Activated CD4-positive, alpha-beta T cell treated with anti-CD3 and anti-CD28 coated beads, Interleukin-10, Interleukin-2, amounts not matched to agents 100 ng/mL and 50 ng/mL, durations not matched to agents 16 hours and 8 hours (primary cell): ENCODE measurements around the gene MLF1.
"Not testable (repeated sequence)": the region's sequence is repeated elsewhere in the genome, so short reads cannot be mapped to it uniquely, and the experiment has no call there.

Source experiments
- DNase-seq: peaks from one replicate; pipeline ENCODE4 v3.0.0-alpha.2; 2020

The MLF1 gene, protein sequence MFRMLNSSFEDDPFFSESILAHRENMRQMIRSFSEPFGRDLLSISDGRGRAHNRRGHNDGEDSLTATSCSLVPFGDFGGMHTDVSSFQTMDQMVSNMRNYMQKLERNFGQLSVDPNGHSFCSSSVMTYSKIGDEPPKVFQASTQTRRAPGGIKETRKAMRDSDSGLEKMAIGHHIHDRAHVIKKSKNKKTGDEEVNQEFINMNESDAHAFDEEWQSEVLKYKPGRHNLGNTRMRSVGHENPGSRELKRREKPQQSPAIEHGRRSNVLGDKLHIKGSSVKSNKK

DNA sequence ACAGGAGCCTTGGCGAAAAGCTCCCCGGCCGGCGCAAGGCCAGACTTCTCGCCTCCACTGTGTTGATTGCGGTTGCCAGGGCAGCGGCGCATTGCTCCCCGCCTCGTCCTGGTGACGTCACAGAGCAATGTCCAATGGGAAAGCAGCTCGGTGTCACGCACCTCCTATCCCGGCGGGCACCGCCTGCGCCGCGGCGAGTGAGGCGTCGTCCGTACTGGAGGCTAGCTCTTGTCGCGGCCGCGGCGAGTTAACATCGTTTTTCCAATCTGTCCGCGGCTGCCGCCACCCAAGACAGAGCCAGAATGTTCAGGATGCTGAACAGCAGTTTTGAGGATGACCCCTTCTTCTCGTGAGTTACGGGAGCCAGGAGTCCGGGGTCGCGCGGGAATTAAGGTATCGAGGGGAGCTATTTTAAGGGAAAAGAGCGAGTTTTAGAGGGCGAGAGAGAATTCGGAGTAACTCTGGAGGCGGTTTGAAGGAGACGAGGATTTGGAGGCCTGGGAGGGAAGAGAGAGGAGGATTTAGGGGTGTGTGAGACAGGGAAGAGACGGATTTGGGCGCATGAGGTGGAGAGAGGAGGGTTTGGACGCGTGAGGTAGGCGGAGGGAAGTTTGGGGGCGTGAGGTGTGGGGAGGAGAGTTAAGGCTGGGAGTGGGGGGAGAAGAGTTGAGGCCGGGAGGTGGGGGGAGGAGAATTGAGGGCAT, at the start of gene MLF1:
TSS of gene MLF1 (plus strand) at position 196 of the 704 bp plus-strand sequence. CDS start at position 303, 107 bp downstream.
- DNase-seq: peak; percentile 89

DNA sequence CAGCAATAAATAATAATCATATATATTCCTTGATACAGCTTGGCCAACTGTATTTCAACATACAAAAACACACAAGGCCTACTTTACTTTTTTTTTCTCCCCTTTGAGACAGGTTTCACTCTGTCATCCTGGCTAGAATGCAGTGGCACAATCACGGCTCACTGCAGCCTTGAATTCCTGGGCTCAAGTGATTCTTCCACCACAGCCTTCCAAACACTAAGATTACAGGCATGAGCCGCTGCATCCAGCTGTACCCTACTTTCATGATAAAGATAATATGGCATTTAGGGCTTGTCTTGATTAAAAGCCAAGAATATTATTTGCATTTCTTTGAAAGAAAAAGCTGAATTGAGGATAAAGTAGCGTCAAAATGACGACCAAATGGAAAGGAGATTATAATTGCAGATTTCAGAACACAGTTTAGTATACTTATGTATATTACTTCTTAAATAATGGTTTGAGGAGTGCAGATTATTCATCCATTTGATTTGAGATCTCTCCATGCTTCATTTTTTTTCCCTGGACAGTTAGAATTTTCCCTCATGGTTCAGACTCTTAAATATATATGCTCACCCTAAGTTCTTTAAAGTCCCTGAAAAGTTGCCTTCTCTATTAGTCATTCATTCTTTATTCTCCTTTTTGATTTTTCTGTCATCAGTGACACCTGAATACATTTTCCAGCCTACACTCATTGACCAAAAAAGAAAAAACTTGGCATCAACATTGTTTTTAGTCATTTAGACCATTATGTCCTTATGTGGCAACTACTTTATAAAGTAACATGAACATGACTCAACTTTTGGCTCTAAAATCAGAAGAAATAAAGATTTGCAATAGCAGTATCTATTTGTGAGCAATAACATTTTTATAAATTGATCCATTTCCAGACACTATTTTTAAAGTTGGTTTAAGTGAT, 48.5 kb upstream of the MLF1 start:
- no peak for DNase-seq

DNA sequence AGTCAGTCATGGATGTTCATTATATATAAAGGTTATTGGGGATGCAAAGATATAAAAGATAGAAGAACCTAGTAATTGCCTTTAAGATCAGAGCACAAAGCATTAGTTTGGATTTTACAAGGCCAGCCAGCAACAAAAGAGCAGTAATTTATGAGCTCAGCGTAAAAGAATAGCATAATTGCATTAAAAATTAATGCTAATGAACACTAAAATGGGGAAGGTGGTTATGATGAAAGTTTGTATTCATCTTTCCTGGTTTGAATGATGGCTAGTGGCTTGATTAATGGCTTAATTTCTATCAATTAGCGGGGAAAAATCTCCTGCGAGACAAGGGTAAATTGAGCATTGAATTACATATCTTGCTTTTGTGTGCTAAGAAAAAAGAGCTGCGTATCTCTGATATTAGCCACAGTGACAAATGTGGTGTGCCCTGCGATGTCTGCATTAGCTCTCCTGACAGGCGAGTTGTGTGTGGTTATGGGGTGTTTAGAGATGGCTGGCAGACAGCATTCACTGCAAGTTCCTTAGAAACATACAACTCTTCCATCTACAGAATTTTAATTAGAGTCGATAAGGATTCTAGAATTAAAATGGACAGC, 42.8 kb upstream of the MLF1 start:
- DNase-seq: no peak

DNA sequence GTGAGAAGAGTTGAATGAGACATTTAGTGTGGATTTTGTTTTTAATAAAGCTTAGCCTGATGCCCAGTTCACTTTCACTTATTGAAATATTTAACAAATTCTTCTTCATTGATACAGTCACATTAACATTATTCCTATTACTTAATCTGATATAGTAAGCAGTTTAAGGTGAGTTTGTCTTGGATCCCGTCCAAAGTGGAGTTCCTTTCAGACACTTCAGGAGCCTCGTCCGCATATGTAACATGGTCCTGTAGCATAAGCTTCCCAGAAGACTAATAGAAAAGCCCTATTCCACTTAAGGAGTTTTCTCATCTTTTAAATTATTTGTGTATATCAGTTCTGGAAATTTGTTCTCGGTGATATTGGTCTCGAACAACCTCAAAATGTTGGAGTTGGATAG, 39.7 kb upstream of the MLF1 start:
- DNase-seq: no peak

DNA sequence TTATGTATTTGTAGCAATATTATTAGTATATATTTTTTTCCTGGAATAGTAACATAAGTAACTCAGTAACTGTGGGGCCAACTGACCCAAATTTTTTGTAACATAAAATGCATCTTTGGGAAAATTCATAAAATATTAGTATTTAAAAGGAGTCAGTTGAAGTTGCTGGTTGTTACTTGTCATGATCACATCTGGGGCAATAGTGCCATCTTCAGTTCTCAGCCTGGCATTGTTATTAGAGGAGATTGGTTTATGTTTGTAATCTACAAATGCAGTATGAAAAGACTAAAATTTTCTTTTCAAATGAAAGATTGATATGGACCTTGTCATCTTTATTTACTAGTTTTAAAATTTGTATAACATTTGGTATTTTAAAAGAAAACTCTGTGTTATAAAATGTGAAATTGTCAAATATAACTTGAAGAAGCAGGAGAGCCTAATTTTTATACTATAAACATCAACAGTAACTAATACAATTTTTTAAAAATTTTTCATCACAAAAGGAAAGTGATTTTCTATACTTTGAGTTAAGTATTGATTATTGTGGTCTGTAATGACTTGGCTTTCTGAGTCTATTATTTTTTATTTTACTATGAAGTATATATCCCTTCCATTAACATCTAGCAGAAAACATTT, 38.8 kb upstream of the MLF1 start:
- DNase-seq: peak; percentile 32

DNA sequence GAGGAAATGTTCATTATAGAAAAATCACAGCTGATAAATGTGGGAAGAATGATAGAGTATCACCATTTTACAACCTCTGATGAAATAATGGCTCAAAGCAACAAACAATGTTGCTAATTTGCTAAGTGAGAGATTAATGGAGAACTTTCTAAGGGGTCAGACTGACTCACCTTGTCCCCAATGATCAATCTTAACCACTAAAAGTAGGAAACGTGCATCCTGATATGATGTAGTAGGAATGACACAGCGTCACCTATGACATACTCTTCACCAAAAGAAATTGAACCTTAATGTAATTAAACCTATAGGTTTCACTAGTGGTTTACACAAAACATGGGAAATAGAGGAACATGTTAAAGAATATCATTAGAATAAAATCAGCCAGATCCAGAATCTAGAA, 35.1 kb upstream of the MLF1 start:
- no peak for DNase-seq

DNA sequence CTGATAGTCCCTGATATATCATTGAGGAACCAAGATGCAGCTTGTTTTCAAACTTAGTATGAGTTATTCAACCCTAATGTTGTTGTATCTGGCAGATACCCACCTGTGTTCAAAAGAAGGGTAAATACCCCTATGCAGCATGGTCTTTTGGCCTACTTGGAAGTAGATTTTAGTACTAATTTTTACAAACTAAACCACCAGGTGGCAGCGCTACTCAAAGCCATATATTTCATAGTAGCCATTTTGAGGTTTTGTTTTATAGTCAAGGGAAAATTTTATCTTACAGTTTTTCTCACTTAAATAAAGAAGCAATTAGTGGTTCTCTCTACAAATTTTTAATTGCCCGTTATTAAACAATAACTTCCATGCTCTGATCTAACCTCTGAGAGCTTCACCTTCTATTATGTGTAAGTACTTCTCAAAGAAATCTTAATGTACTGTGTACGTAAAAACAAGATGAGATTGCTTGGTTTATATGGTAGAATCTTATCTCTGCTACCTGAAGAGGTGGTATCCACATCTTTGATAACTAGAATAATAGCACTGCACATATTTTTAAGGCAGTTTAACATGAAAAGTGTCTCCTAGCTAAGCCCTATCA, 31.5 kb upstream of the MLF1 start:
- peak; percentile 52 for DNase-seq

DNA sequence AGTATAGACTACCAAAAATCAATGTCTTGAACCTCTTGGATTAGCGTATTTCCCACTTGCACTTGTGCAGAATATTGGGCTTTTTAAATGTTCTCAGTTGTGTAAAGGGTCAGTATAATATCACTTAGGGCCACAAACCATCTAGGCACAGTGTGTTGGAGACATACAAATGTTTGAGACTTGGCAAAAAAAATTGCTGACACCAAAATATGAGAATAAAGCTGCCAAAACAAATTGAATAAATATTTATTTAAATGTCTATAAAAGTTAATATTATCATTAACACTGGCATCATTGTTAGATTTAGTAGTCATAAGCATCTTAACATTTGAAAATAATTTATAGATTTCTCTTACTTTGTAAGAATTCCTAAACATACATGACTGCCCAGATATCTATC, 30.9 kb upstream of the MLF1 start:
- no peak for DNase-seq

DNA sequence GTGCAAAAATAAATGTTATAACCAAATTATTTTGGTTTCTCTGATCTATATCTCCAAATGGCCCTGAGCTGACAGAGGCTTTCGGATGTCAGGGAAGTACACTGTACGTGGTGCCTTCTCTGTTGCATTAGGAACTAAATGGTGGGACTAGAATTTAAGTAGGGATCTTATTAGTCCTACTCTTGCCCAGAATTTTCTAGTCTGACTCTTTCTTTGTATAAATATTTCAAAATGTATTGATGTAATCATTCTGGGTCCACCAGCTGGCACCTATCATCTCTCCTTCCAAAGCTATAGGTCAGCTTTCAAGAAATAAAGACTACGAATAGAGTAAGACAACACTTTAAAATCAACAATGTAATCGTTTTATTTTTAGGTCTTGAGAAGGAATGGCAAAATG, 22.3 kb upstream of the MLF1 start:
- DNase-seq: no peak

DNA sequence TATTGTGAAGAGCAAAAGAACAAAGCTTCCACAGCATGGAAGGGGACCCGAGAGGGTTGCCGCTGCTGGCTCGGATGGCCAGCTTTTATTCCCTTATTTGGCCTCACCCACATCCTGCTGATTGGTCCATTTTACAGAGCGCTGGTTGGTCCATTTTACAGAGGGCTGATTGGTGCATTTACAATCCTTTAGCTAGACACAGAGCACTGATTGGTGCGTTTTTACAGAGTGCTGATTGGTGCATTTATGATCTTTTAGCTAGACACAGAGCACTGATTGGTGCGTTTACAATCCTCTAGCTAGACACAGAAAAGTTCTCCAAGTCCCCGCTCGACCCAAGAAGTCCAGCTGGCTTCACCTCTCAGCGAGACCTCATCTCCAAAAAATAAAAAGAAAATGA, 21.1 kb upstream of the MLF1 start:
- not testable (repeated sequence) for DNase-seq

DNA sequence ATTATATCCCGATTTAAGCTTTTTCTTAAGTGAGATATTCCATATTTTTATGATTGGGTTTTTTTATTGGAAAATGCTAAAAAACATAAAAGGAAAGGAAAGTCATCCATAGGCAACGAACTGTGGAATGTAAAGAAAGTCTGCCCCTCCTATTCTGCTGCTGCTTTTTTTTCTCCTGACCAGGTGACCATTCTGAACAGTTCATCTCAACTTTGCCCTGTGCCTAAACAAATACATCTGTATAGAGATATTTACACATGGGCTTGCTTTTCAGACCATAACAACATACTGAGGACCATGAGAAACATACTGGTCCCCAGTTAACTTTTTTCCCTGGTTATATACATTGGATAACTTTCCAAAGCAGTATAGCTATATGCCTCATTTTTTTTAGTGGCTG, 18.9 kb upstream of the MLF1 start:
- no peak for DNase-seq

DNA sequence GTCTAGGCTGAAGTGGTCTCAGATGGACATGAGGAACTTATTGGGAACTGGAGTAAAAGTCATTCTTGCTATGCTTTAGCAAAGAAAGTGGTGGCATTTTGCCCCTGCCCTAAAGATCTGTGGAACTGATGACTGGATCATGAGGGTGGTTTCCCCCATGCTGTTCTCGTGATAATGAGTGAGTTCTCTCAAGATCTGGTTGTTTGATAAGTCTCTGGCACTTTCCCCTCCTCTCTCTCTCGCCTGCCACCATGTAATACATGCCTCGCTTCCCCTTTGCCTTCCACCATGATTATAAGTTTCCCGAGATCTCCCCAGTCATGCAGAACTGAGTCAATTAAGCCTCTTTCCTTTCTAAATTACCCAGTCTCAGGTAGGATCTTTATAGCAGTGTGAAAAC, 11.5 kb upstream of the MLF1 start:
- no peak for DNase-seq

DNA sequence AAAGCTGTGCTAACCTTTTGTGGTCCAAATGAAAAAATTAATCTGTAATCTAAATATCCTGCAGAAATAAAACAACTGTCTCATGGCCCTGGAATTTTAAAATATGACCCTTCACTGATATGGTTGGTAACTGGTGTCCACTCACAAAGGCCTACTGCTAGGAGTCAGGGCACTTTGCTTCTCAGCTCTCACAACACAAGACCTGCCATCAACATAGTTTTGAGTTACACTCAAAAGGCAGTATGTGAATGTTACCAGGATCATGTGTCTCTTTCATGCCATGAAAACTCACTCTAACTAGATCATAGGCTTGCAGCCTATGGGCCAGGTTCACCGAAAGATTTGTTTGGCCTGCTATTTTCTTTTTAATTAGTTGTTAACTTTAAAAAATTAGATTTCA, 10.0 kb upstream of the MLF1 start:
- no peak for DNase-seq

DNA sequence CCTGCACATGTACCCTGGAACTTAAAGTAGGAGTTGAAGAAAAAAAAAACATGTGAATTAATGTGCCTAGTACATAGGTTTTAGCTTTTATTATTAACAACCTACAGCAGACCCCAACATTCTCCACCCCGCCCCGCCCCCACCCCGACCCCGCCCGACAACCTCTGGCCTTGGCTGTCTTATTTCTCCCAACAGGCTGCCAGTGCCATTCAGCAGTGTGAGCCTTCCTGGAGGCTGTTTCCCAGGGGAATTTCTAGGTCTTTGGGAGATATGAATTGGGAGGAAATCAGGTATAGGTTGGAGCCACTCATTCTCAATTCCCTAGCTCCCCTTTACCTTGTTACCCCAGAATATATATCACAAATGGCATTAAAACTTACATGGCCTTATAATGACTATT, 8.3 kb upstream of the MLF1 start:
- no peak for DNase-seq

DNA sequence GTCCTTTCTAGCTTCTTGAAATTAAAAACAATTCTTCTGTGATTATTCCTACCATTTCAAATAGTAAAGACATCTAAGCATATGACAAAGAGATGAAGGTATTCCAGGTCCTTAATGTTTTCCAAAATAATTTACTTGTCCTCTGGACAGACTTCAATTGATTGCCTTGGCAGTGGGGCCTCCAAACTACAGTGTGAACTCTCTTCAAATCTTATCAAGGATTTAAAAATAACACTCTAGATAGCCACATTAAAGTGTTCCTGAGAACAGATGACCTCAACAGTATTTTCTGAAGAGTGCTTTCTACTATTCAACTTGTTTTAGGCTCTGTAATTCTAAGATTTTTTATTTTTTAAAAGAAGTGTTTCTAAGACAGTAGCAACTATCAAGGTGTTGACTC, 7.9 kb upstream of the MLF1 start:
- no peak for DNase-seq

DNA sequence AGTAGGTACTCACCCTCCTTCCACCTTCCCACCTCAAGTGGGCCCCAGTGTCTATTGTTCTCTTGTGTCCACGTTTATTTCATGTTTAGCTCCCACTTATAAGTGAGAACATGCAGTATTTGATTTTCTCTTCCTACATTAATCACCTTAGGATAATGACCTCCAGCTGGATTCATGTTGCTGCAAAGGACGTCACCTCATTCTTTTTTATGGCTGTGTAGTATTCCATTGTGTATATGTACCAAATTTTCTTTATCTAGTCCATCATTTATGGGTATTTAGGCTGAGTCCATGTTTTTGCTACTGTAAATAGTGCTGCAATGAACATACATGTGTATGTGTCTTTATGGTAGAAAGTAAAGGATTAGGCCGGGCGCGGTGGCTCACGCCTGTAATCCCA, 5.9 kb upstream of the MLF1 start:
- no peak for DNase-seq

DNA sequence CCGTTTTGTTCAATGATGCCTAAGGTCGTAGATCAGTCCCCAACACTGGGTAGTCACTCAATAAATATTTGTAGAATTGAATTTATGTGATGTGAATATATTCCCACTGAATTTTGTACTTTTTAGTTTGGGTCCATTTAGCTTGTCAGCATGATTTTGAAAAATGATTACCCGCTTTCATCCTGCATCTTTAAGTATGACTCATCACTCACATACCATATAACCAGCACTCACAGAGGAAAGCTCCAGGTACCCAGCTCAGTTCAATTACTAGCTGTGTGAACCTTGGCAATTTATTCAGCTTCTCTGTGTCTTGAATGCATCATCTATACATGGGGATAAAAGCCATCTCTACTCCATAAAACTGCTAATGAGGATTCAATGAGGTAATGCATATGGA, 2.2 kb upstream of the MLF1 start:
- no peak for DNase-seq

DNA sequence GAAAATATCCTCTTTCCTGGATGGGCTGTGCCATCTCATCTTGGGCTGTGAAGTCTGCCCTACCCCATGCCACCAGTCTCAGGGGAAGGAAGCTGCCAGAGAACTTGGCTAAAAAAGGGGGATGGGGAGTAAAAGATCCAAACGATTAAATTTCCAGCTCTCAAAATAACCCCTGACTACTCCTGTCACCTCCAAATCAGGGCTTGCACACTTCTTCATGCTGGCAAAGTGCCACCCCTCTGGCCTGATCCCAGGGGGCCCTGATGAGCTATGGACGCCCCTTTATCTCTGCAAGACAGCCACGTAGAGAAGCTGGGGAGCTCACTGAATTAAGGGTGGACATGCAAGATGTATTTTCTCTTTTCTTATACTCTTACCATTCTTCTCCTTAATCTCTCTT, 1.2 kb upstream of the MLF1 start:
- no peak for DNase-seq

DNA sequence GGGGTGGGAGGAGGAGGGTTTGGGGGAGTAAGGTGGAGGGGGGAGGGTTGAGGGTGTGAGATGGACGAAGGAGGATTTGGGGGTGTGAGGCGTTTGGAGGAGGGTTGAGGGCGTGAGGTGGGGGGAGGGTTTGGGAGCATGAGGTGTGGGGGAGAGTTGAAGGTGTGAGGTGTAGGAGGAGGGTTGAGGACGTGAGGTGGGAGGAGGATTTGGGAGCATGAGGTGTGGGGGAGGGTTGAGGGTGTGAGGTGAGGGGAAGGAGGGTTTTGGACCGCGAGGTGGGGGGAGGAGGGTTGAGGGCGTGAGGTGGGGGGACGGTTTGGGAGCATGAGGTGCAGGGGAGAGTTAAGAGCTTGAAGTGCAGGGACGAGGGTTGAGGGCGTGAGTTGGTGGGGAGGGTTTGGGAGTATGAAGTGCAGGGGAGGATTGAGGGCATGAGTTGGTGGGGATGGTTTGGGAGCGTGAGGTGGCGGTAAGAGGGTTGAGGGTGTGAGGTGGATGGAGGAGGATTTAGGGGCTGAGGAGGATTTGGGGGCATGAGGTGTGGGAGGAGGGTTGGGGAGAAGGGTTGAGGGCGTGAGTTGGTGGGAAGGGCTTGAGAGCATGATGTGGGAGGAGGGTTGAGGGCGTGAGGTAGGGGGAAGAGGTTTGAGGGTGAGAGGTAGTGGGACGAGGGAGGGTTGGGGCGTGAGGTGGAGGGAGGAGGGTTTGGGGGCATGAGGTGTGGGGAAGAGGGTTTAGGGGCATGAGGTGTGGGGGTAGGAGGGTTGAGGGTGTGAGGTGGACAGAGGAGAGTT, 1.2 kb downstream of the MLF1 start:
- DNase-seq: no peak

DNA sequence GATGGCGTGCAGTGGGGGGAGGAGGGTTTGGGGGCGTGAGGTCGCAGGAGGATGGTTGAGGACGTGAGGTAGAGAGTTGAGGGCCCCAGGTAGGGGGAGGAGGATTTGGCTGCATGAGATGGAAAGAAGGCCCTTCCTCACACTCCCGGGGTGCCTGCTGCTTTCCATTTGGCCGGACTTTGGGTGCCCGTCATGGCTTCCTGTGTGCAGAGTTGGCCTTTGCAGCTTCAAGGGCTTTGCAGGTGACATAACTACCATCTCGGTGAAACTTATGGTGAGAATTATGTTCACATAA, 1.7 kb downstream of the MLF1 start:
- no peak for DNase-seq

DNA sequence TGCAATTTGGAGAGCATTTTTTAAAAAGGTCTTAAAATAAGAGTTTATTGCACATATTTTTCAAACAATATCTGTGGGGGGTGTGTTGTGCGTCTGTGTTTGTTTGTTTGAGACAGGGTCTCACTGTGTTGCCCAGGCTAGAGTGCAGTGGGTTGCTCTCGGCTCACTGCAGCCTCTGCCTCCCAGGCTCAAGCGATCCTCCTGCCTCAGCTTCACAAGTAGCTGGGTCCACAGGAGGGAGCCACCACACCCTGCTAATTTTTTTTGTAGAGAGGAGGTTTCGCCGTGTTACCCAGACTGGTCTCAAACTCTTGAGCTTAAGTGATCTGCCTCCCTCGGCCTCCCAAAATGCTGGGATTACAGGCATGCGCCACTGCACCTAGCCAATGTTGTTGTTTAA, 2.7 kb downstream of the MLF1 start:
- no peak for DNase-seq

DNA sequence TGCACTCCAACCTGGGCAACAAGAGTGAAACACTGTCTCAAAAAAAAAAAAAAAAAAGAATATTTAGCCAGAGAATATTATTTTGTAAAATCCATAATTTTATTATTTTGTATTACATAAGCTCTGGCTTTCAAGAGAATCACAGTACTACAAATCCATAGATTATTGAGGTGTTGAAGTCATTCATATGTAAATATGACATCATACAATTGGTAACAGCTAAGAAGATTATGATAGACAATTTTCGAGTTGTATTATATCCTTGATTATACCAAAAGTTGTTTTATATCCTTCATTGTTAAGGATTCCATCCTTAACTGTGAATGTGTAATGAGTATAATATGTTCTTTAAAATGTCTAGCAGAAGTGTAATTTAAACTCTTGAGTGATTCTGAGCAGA, 3.7 kb downstream of the MLF1 start:
- no peak for DNase-seq
